D341Med (cell line): ENCODE measurements around the gene INPP5A.

Source experiments
- DNase-seq: peaks from one replicate; pipeline ENCODE4 v3.0.0; 2012; ENCODE audit warnings: low spot score

The INPP5A gene

GRCh38 chr10:132746801-132747625 is 209.4 kb downstream of the INPP5A start:
- peak; percentile 42 for DNase-seq

GRCh38 chr10:132748135-132748534 is 210.5 kb downstream of the INPP5A start:
- DNase-seq: no peak

- no peak for DNase-seq
Observed at GRCh38 chr10:132748545-132749370, 211.2 kb downstream of the INPP5A start.

- no peak for DNase-seq
Observed at GRCh38 chr10:132749371-132749795, 211.8 kb downstream of the INPP5A start.

- no peak for DNase-seq
Observed at GRCh38 chr10:132750936-132751335, 213.3 kb downstream of the INPP5A start.

GRCh38 chr10:132752378-132752777 is 214.8 kb downstream of the INPP5A start:
- no peak for DNase-seq

- no peak for DNase-seq
Observed at GRCh38 chr10:132752961-132753360, 215.4 kb downstream of the INPP5A start.

- no peak for DNase-seq
Observed at GRCh38 chr10:132753596-132753995, 216.0 kb downstream of the INPP5A start.

GRCh38 chr10:132754071-132754470 is 216.5 kb downstream of the INPP5A start:
- no peak for DNase-seq

GRCh38 chr10:132755166-132755711 is 217.7 kb downstream of the INPP5A start:
- no peak for DNase-seq

GRCh38 chr10:132756591-132756990 is 219.0 kb downstream of the INPP5A start:
- no peak for DNase-seq

- DNase-seq: no peak
Observed at GRCh38 chr10:132757171-132757570, 219.6 kb downstream of the INPP5A start.

GRCh38 chr10:132758865-132759264 is 221.3 kb downstream of the INPP5A start:
- DNase-seq: no peak

GRCh38 chr10:132761395-132762060 is 223.9 kb downstream of the INPP5A start:
- no peak for DNase-seq

- no peak for DNase-seq
Observed at GRCh38 chr10:132762267-132762666, 224.7 kb downstream of the INPP5A start.

- no peak for DNase-seq
Observed at GRCh38 chr10:132763545-132763944, 226.0 kb downstream of the INPP5A start.

GRCh38 chr10:132764108-132764507 is 226.5 kb downstream of the INPP5A start:
- DNase-seq: no peak

- DNase-seq: no peak
Observed at GRCh38 chr10:132765435-132765834, 227.8 kb downstream of the INPP5A start.

- no peak for DNase-seq
Observed at GRCh38 chr10:132766291-132766690, 228.7 kb downstream of the INPP5A start.

GRCh38 chr10:132768346-132769248 is 231.0 kb downstream of the INPP5A start:
- DNase-seq: no peak
